22Rv1 (cell line): Measurements from ENCODE around the gene TRMT11.

Experiments used
- CTCF ChIP-seq: fragments of 450-650 bp; IDR thresholded peaks from 2 replicates; pipeline ENCODE4 v1.5.1; 2017; ENCODE audit warnings: mild to moderate bottlenecking
- ZFX ChIP-seq: fragments of 450-650 bp; IDR thresholded peaks from 2 replicates; pipeline ENCODE4 v1.6.1; 2017; ENCODE audit warnings: antibody characterized with exemption, borderline replicate concordance

- TF ChIP-seq CTCF (no peak), ZFX (no peak)
Measured at GRCh38 chr6:126055449-126055848, 69.1 kb downstream of the TRMT11 start.
